HG02759 (cell line): ENCODE data around the gene LRRC47.
A peak's percentile ranks its signal among the peaks of the same experiment; 100 is the strongest.

Experiments
- ATAC-seq: cut with Tn5 transposase; IDR thresholded peaks from one replicate; pipeline ENCODE4 v1.9.1; 2021; ENCODE audit warnings: mild to moderate bottlenecking, moderate library complexity; ENCODE audit not compliant: unreplicated experiment

The LRRC47 gene

DNA sequence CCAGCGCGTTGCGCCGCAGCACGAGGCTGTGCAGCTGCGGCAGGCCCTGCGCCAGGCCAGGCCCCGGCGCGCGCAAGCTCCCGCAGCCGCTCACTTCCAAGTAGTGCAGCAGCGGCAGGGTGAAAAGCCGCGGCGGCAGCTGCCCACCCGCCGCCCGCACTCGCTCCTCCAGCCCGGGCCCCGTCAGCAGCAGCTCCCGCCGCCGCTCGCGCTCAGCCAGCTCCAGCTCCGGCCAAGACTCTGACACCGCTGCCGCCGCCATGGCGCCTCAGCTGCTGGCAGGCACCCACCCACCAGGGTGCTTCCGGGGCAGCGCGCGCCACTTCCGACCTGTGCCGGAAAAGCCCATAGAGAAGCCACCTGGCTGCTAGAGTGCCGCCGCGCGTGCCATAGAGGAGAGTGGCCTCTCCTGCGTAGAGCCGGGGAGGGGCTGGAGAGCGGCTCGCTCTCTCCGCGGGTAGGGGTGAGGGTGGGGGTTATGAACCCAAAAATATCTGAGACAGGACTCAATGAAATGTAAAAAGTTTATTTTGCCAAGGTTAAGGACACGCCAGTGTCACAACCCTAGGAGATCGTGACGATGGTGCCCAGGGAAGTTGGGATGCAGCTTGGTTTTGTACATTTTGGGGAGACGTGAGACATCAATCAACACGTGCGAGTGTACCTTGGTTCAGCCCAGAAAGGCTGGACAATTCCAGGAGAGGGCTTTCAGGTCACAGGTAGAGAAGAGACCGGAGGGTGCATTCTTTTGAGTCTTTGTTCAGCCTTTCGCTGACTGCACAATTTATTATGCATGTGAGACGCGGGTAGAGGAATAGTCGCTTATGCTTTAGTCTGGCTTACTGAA is at the start of gene LRRC47:
LRRC47 (minus strand) TSS at position 284 of the 847 bp plus-strand sequence; CDS start at position 262, 22 bp downstream.
- ATAC-seq, result peak; percentile 97

DNA sequence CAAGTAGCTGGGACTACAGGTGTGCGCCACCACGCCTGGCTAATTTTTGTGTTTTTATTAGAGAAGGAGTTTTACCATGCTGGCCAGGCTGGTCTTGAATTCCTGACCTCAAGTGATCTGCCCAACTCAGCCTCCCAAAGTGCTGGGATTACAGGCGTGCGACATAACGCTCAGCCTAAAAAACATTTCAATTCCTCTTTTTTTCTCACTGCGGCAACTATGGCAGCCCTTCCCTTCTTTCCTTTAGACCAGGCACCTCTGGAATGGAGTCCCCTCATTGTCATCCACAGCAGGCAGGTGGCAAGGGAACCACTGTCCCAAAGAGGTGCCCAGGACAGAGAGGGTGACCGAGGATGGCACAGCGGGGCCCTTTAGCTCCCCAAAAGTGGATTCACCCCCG is 46.6 kb upstream of the LRRC47 start:
- no peak for ATAC-seq

DNA sequence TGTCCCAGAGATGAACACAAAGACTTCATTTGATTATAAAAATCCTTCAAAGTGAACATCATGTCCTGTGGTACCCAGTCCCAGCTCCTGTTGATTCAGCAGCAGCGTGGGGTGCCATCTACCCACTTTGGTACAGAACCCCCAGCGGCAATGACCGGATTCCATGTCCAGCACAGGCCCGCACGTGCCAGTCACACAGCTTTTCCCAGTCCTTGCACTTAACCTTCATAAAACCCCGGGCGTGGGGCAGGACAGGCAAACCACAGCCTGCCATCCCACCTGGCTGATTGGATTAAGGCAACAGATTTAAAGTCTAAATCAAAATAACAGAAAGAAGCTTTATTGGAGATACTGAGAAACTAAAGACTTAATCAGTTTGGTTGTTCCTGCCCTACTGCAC is 45.2 kb upstream of the LRRC47 start:
- no peak for ATAC-seq

DNA sequence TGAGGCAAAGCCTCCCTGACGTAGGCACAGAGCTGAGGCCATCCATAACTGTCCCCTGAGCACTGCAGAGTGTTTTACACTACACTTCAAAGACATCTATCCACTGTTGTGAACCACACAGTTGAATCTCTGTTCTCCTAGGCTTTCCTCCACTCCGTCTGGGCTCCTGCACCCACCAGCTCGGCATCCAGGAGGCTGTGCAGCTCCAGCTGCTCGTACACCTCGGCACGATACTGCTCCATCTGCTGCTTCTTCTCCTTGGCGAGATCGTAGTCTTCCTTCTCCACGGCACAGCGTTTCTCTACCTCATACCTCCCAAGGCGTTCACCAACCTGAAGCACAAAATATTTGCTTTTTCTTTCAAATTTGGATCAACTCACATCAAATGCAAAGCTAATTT is 42.5 kb upstream of the LRRC47 start:
- ATAC-seq, result no peak

DNA sequence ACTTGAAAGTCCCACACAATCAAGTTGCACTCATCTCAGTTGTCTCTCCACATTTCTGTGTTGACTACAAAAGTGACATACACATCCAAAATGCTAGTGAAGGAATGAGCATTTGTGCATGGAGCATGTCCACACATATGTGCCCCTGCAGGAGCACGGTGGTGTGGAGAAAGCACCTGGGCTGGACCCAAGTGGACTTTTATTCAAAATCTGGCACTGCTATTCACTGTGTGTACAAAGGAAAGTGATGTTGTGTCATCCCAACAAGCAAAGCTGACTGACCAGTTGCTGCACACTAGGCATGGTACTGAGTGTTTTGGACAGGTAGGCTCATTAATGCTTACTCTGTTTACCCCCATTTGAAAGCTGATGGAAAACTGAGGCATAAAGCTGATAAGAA is 41.4 kb upstream of the LRRC47 start:
- ATAC-seq, result no peak

DNA sequence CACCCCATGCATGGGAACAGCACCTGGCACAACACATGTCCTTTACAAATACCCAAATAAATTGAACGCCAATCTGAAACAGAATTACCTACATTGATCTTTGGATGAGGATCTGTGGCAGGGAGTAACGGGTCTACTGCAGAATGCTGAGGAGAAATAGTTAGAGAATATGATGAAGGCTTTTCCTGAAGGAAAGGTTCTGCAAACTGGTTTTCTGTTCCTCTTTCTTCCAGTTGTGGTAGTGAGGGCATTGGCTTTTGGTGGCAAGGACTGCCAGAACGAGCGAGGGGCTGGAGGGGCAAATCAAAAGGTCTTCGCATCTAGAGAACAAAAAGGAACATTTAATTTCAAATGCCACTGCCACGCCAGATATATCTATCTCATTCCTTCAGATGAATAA is 40.9 kb upstream of the LRRC47 start:
- ATAC-seq, result no peak

DNA sequence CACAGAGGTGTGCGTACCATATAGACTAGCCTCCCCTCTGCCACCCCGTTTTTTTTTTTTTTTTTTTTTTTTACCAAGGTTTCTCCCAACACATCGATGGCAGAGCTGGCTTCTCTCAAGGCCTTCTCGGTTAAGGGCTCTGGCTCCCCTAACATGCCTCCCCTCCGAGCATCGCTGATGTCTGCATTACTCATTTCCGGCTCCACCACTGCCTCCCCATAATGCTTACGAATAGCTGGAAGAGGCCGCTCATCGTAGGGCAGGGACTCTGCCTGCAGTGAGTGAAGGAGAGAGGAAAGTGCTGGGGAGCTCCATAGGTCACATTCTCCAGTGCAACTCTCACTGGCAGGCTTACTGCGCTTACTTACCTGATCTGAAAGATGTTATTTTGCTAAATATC is 40.1 kb upstream of the LRRC47 start:
- ATAC-seq, result no peak

DNA sequence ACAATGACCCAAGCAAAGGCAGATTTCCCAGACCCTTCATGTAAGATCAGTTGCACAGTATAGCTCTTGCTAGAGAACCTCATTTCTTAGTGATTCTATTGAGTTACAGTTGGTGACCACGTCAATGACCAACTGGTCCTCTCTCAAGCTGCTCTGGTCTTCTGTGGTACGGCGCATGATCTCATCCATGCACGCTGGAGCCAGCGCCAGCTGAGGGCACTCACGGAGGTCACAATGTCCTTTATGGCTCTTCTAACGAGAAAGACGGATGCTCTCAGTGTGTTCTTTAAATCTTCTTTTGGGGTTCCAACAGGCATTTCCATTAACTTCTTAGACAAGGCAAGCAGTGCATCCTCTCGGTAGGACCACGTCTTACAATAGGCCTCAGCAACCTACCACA is 38.4 kb upstream of the LRRC47 start:
- ATAC-seq, result no peak

DNA sequence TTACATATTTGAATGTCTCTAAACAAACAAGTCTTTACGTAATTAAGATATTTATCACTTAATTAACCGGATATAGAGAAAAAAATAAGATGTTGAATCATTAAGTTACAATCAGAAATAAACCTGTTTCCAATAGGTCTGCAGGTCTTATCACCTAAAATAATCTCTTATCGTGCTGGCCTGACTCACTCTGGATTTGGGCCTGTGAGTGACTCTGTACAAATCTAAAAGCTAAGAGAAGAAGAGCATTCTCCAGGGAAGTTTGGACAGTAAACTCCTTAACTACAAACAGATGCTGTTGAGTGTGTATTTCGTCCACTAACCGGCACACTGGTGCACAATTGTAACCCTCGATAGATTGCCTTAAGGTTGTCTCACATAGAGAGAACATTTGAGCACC is 35.4 kb upstream of the LRRC47 start:
- no peak for ATAC-seq

DNA sequence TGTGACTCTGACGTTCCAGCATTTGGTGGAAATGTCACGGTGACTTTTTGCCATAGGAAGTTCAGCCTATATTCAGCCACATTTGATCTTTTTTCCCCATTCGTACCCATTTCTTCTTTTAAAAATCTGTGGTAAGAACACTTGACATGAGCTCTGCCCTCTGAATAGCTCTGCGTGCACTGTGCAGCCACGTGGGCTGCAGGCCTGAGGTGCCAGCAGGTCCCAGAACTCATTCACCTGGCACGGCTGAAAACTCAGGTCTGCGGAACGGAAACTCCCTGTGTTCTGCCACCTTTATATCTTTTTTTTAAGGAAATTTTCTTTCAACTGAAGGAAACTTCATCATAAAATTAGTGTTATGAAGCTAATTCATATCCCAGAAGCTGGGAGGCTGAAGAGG is 32.1 kb upstream of the LRRC47 start:
- no peak for ATAC-seq

DNA sequence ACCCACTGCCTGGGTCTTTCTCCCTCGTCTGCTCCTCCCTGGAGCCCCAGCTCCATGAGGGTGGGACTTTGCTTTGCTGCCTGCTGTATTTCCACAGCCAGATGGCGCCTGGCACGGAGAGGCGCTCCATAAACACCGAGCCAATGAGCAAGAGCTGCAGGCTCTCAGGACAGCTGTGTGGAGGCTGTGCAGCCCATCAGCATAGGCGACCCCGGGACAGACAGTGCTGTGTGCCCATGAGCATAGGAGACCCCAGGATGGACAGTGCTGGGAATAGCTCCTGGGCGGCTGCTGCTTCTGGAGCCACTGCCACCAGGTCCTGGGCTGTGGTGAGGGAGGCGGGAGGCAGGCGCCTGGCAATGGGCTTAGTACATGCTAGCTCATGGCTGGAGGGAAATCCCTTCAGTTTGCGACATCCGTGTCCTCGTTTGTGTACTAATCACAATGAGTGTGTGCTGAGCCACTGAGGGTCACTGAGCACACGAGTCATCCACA is 31.6 kb upstream of the LRRC47 start:
- ATAC-seq, result no peak

DNA sequence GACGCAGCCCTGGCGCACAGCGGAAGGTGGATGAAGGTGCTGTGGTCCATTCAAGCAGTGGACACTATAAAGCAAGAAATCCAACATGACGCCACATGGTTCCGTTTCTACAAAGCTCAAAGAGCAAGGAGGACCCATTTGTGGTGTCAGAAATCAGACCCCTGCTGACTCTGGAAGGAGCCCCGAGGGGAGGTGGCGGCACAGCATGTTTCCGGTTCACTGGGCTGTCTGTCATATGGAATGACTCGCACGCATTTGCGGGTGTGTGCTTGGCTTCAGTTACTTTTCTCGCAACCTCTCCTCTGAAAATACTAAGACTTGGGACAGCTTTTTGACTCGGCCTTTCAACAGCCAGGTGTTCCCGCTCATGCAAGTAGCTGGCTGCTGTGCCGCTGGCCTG is 29.1 kb upstream of the LRRC47 start:
- no peak for ATAC-seq

DNA sequence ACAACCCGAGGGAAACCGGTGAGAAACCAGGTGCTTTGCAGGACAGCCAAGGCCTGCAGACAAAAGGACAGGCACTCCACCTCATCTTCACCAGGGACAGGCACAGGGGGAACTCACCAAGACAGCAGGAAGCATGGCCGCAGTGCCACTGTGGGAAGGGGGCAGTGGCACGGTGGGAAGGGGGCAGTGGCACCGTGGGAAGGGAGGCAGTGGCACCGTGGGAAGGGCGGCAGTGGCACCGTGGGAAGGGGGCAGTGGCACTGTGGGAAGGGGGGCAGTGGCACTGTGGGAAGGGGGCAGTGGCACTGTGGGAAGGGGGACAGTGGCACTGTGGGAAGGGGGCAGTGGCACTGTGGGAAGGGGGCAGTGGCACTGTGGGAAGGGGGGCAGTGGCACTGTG is 28.4 kb upstream of the LRRC47 start:
- no peak for ATAC-seq

DNA sequence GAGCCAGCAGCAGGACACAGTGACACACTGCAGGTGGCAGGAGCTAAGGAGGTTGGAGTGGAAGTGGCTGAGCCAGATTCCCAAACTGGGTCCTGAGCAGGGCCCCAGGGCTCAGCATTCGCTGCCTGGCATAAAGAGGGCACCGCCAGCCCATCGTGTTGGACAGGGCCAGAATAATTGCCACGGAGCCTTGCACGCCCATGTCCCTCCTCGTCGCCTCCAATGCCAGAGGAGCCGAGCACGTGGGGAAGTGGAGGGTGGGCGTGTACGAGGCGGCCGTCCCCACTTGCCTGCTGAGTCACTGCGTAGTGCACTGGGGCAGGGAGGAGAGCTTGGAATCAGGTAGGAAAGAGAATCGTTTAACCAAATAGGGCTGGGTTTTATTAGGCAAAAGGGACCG is 26.1 kb upstream of the LRRC47 start:
- no peak for ATAC-seq

DNA sequence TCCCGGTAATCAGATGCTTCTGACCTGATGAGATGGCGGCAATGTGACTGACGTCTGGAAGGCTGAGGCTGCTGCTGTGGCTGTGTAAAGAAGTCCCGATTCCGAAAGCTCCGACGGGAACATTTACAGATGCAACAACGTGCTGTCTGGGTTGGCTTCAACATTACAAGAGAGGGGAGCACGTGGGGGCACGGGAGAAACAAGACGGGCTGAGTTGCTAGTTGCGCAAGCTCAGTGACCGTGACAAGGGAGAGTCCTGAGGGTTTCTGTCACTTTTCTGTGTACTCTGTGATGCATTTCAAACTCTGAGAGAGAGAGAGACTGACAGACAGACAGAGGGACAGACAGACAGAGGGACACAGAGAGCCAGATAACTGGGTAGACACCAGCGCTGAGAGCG is 25.6 kb upstream of the LRRC47 start:
- ATAC-seq, result no peak

DNA sequence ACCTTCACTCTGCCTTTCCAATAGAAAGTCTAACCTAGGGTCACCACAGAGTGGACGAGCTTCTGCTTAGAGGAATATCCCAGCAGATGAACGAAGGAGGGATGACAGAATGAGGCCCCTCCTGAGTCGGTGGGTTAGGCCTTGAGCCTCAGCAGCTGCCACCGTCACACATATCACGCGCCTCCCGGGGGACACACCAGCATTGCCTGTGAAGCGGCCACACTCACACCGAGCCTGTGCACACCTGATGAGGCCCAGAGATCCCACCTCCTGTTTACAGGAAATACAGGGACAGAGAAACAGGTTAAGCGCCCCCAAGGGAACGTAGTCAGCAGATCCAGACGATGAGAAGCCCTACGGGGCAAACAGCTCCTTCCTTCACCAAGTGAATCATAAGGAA is 25.1 kb upstream of the LRRC47 start:
- ATAC-seq, result no peak

DNA sequence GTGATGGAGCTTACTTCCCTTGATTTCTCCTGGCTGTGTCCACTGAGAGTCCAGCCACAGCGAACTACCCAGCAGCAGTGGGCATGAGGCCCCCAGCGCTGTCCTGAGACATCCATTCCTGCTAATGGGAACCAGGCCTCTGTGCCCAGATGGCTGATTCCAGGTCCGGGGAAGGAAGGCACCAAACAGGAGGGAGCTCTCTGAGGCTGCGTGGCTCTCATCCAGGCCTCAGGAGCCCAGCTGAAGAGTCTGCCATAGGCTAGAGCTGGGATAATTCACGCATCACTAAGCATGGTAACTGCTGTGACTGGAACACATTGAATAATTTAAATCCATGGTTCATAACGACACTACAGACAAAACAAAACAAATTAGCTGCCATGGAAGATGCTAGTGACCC is 24.7 kb upstream of the LRRC47 start:
- no peak for ATAC-seq

DNA sequence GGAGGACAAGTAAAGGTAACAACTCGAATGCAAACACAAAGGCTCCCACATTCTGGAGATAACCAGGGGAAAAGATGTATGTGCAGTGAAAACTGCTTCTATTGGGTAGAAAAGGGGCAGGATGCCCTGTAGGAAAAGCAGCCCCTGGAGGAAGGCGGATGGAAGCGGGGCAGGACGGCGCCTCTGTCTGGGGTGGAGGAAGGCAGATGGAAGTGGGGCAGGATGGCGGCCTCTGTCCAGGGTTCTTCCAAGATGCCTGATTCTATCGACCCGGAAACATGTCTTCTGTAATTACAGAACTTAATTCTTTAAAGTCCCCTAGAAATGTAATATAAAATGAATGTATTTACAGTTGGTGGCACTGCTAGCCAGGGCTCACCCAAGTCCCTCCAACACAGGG is 24.0 kb upstream of the LRRC47 start:
- no peak for ATAC-seq

DNA sequence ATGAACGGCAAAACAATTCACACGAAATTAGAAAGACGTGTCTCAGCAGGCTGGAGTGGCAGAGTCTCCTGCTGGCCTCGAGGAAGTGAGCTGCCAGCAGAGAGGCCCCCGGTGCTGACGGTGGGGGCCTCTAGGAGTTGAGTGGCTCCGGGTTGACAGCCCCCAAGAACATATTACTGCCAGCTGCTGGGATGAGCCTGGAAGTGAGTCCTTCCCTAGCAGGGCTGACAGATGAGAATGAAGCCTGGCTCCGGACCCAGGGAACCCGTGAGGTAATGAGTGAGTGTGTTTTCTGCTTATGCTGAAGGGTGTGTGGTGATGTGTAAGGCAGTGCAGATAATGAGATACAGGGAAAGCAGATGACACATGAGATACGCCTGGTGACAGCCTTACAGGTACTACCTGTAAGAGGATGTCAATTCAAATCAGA is 23.5 kb upstream of the LRRC47 start:
- ATAC-seq, result no peak

DNA sequence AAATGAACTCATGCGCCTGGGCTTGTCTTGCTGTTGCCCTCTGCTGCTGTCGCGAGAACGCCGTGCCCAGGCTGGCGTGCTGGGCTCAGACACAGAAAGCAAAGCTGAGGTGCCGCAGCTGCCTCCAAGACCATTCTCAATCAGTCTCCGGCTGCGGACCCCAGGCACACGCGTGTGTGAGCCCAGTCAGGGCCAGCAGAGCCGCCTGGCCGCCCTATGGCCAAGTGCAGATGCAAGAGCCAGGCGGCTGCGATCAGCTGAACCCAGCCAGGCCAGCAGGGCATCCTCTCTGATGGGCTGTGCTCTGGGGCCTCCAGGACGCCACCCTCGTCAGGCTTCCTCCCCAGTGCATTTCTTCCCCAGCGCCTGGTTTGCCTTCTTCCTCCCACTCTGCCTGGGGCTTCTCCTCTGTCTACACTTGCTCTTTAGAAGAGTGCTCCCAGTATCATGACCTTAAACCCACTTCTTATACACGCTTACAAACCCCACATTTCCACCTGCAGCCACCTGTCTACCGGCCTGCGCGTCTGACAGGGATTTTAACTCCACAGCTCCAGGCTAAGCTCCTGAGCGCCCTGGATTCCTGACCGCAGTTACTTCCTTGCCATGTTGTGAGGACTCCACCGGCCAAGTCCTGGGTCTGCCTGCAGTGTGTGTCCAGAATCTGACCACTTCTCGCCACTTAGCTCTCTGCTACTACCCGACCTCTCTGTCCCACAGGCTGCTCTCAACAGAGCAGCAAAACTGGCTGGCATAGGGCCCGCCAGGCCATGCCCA is 21.7 kb upstream of the LRRC47 start:
- no peak for ATAC-seq

DNA sequence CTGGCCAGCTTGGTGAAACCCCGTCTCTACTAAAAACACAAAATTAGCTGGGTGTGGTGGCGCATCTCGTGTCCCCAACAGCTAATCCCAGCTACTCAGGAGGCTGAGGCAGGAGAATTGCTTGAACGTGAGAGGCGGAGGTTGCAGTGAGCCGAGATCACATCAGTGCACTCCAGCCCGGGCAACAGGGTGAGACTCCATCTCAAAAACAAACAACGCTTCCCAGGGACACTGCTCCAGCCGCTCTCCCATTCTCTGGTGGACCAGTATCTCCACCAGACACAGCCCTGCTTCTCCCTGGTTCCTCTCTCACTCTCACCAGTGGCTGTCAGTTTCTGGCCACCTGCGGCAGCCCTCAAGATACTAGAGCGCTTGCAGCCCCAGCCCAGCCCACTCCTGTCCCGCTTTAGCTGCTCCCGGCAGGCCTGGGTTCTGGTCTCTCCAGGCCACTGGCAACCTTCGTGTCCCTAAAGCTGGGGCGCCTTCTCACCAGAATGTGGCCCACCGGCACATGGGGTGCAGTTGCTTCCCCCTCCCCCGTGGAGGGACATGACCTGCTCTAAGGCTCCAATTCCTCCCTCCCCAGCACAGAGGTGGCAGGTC is 20.9 kb upstream of the LRRC47 start:
- ATAC-seq, result no peak
